Cardiac muscle cell (in vitro differentiated cells and primary cell): ENCODE results near the gene CHST11. TPM values are rescaled to one million over a fixed set of nuclear protein-coding genes. Genes with fewer than 3 reads are reported as not detected.

Source experiments
- DNase-seq, 2 donors: peaks; one replicate each; pipeline versions ENCODE4 v3.0.0 to v3.0.0-alpha.2; 2010 to 2017; ENCODE audit warnings: low read depth in 1 of 2, low spot score in 1 of 2
- H3K27ac ChIP-seq: fragments of 200-600 bp; sonication (generic); 2 replicates; pipeline ENCODE4 v1.5.1; 2016
- H3K27me3 ChIP-seq: fragments of 200-600 bp; sonication (generic); 2 replicates; pipeline ENCODE4 v1.6.0; 2016; ENCODE audit warnings: control low read depth
- H3K36me3 ChIP-seq: fragments of 200-600 bp; sonication (generic); 2 replicates; pipeline ENCODE4 v1.5.1; 2016; ENCODE audit warnings: control low read depth
- H3K4me1 ChIP-seq: fragments of 200-600 bp; sonication (generic); 2 replicates; pipeline ENCODE4 v1.8.1; 2017; ENCODE audit warnings: low read depth, mild to moderate bottlenecking, mixed run types
- H3K4me3 ChIP-seq: fragments of 200-600 bp; sonication (generic); 2 replicates; pipeline ENCODE4 v1.5.1; 2016; ENCODE audit warnings: mild to moderate bottlenecking
- H3K9me3 ChIP-seq: fragments of 200-600 bp; sonication (generic); 2 replicates; pipeline ENCODE4 v1.5.1; 2017; ENCODE audit warnings: low read depth, mild to moderate bottlenecking, control low read depth
- CTCF ChIP-seq: IDR thresholded peaks from 2 replicates; pipeline ENCODE4 v1.5.1; 2012; ENCODE audit warnings: low read depth, mild to moderate bottlenecking, low read length
- polyA plus RNA-seq: library from polyadenylated mRNA; unstranded; fragments of >200 nt; fragmentation: Nextera tagmentation; extraction: Ambion mirVana; gene quantifications from 2 replicates; pipeline ENCODE4 v1.2.1, GENCODE V29; 2016
- total RNA-seq: library from RNA; depleted of rRNA; stranded (reverse); fragments of >200 nt; gene quantifications from 2 replicates; pipeline ENCODE4 v1.2.3, GENCODE V29; 2016

Gene CHST11
- total and polyA plus RNA-seq, 2 experiments from 2014 or later, result 24.2 to 39.8 TPM

GRCh38 chr12:104469066-104469465, 12.3 kb downstream of the CHST11 start:
- DNase-seq, result no peak

GRCh38 chr12:104469523-104469922, 12.8 kb downstream of the CHST11 start:
- DNase-seq, result no peak
- no peak overlapping the region for H3K4me3 ChIP-seq
- no peaks in the 10 kb centered on the region for H3K36me3 ChIP-seq
- peaks cover 14% of the 10 kb centered on the region for H3K4me1 ChIP-seq
- no peaks in the 10 kb centered on the region for H3K9me3 ChIP-seq
- no peak overlapping the region for H3K27ac ChIP-seq
- H3K27me3 ChIP-seq, result no peaks in the 10 kb centered on the region
- no peak for TF ChIP-seq CTCF

More at GRCh38 chr12:104469066-104469465, 12.3 kb downstream of the CHST11 start:
- H3K36me3 ChIP-seq, result no peaks in the 10 kb centered on the region
- peaks cover 14% of the 10 kb centered on the region for H3K4me1 ChIP-seq
- no peaks in the 10 kb centered on the region for H3K9me3 ChIP-seq
- no peak overlapping the region for H3K4me3 ChIP-seq
- TF ChIP-seq CTCF, result no peak
- H3K27me3 ChIP-seq, result no peaks in the 10 kb centered on the region
- H3K27ac ChIP-seq, result no peak overlapping the region

GRCh38 chr12:104470521-104470920, 13.8 kb downstream of the CHST11 start:
- H3K36me3 ChIP-seq, result no peaks in the 10 kb centered on the region
- DNase-seq, result no peak
- H3K4me1 ChIP-seq, result peaks cover 14% of the 10 kb centered on the region
- no peaks in the 10 kb centered on the region for H3K9me3 ChIP-seq
- TF ChIP-seq CTCF, result no peak
- H3K4me3 ChIP-seq, result no peak overlapping the region
- H3K27ac ChIP-seq, result no peak overlapping the region
- H3K27me3 ChIP-seq, result no peaks in the 10 kb centered on the region

GRCh38 chr12:104471336-104471735, 14.6 kb downstream of the CHST11 start:
- Histone ChIP-seq H3K4me3 (no peak overlapping the region), H3K4me1 (peaks cover 14% of the 10 kb centered on the region), H3K27me3 (no peaks in the 10 kb centered on the region), H3K36me3 (no peaks in the 10 kb centered on the region), H3K9me3 (no peaks in the 10 kb centered on the region), H3K27ac (no peak overlapping the region)
- TF ChIP-seq CTCF, result no peak
- DNase-seq, result no peak

- Histone ChIP-seq H3K4me3 (no peak overlapping the region), H3K27ac (no peak overlapping the region), H3K9me3 (no peaks in the 10 kb centered on the region), H3K36me3 (no peaks in the 10 kb centered on the region), H3K4me1 (peaks cover 3% of the 10 kb centered on the region), H3K27me3 (no peaks in the 10 kb centered on the region)
- TF ChIP-seq CTCF, result no peak
- no peak for DNase-seq
Observed at GRCh38 chr12:104472748-104473147, 16.0 kb downstream of the CHST11 start.

- H3K9me3 ChIP-seq, result no peaks in the 10 kb centered on the region
- H3K27ac ChIP-seq, result peak overlapping the region; percentile 45
- H3K27me3 ChIP-seq, result no peaks in the 10 kb centered on the region
- H3K36me3 ChIP-seq, result no peaks in the 10 kb centered on the region
- H3K4me3 ChIP-seq, result no peak overlapping the region
- DNase-seq, result no peak
- TF ChIP-seq CTCF, result no peak
- no peaks in the 10 kb centered on the region for H3K4me1 ChIP-seq
Observed at GRCh38 chr12:104473374-104473983, 16.7 kb downstream of the CHST11 start.
